ENCODE results near the gene ADCYAP1R1.

GRCh38 chr7:31129067-31129466 is 77.0 kb downstream of the ADCYAP1R1 start:
- TF ChIP-seq CTCF (IDR thresholded peaks at IDR 0.05) (peak in 1 of 7 experiments; percentile 5), POLR2A (IDR thresholded peaks at IDR 0.05) (no peak)
